Right kidney (tissue), 1 donor: Measurements from ENCODE around the gene THRB.

Source experiments
- DNase-seq: peaks from one replicate; pipeline ENCODE4 v3.0.0-alpha.2; 2016

THRB gene

DNA sequence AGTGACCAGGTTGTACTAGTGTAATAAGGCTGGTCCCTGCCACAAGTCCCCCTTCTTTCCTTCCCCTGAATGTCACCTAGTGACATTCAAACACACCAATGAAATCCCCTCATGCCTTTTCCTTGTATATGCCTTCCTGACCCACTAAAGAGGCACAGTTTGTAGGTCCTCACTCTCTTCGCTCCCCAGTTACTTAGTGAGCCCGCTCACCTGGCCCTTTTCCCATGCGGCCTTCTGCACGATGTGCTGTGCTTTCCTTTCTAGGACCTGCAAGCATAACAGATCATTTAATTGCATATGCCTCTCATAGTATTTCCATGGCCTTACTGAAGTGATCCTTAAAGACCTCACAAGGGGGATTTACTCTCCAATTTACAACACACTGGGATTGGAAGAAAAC is 146.3 kb downstream of the THRB start:
- DNase-seq = no peak

GRCh38 chr3:24344784-24345439 is 149.7 kb downstream of the THRB start:
- no peak for DNase-seq

DNA sequence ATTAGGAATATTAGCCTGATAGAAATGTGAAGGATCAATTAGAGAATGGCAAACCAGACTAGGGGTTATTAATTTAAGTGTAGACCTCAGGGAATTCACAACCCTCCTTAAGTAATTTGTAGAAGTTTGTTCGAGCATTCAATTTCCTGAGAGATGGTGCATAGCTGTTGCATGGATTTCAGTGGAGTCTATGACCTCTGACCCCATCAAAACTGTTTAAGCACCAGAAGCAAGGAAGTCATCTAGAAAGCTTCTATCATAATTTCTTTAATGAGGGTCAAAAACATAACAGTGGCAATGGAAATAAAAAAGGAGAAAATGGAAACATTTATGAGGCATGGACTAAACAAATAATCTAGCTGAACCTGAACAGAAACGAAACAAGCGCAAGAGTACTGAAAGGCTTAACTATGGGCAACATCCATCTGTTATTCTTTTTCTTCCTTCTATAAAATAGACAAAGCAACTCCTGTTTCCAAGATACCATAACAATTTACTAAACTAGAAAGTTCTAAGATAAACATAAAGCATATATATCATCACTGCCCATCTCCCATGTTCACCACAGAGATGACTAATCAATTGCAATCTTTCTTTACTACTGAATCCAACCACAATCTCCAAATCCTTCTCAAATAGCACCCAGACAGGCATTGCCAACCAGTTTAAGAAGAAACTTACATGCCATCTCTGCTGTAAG is 151.4 kb downstream of the THRB start:
- no peak for DNase-seq

DNA sequence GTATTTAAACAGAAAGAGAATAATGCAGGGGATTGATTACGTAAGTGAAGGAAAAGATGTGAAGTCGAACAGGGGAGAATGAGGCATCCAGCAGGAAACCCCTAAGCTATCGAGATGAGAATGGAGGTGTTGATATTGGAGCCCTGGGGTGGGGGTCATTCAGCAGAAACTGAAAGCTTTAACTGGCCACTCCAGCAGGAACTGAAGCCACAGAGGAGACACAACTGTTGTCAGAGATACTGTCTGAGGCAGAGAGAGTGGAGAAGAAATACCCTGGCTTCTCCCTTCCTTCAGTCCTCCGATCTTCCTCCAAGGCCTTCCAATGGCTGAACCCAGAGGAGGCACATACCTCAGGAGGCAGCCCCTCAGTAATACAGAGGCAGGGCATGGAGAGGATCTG is 152.4 kb downstream of the THRB start:
- no peak for DNase-seq

GRCh38 chr3:24341668-24342067 is 153.0 kb downstream of the THRB start:
- DNase-seq = no peak

- DNase-seq = no peak
Observed at GRCh38 chr3:24340966-24341365, 153.7 kb downstream of the THRB start.

- DNase-seq = no peak
Observed at GRCh38 chr3:24340161-24340560, 154.5 kb downstream of the THRB start.

DNA sequence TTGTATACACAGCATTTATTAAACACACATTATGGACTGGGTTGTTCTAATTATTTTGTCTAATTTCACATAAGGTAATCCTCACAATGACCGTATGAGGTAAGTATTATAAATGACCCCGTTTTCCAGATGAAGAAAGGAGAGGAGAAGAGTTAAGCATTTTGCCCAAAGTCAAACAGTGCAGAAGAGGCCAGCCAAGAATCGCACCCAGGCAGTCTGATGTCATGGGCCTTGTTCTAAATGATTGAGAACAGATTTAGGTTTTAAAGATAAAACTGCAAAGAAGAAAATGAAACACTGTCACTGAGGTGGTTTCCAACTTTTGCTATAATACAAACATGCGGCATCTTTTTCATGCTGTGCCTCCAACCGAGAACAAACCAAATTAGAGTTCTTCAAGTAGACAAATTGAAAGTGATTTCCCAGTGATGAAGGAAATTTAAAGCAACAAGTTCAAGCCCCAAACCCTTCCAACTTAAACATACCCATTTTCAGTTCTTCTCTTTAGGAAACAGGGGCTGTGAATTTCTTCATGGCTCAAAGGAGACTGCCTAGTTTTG is 155.3 kb downstream of the THRB start:
- DNase-seq = no peak

DNA sequence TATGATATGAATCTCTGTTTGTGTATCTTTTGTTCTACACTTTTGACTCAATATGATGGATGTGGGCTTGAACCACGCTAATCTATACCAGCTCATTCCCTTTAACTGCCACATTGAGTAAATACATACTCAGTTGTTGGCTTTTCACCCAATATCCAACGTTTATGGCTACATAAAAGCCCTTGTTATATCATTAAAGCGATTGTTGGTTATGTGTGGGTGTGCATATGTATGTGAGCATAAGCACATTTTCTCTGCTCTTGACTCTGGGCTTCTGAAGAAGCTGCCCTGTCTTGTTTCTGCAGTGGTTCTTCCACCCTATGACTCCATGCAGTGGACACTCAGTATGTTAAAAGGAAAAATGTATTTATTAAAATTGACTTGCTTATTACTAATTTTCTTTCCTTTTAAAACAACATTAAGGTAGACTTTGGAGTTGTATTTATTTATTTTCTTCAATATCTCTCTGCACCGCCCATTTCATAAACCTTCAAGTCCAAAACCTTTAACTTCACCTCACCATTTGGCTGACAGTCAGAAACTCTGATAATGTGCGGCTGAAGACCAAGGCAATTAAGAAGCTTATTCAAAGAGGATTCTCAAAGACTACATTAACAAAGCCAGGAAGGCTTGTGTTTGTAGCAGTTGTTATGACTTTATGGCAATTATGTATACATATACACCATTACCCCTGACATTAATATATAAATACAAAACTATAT is 156.1 kb downstream of the THRB start:
- DNase-seq = no peak

DNA sequence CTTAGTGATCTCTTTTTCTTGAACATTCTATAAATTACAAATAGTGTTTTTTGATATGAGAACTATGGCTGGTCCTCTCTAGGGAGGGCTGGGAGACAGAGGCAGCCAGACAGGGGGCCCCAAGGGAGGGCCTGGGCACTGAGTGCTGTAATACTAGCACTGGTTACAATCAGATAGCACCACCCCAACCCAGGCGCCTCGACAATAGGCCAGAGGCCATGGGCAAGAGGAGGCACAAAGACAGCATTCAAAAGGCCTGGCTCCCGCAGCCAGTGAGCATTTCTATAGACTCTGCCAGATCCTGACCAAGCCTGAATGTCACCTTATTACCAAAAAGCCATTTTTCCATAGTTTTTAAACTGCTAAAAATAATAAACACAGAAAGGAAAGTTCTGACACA is 158.5 kb downstream of the THRB start:
- DNase-seq = no peak

DNA sequence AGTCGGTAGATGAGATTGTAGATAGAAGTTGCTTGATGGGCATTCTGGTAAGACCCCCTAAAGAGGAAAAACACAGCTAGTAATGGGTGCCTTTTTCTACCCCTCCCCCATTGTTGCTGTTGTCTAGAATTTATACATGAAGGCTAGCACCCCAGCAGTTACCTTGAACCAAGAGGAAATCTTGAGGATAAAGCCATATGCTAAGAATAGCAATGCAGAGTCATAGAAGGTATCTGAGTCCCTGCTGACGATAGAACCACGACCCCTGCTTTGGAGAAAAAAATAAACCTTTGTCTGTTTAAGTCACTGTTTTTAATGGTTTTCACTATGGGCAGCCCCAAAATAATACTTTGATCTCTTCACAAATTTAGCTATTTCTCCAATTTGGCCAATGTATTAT is 162.6 kb downstream of the THRB start:
- DNase-seq = no peak

DNA sequence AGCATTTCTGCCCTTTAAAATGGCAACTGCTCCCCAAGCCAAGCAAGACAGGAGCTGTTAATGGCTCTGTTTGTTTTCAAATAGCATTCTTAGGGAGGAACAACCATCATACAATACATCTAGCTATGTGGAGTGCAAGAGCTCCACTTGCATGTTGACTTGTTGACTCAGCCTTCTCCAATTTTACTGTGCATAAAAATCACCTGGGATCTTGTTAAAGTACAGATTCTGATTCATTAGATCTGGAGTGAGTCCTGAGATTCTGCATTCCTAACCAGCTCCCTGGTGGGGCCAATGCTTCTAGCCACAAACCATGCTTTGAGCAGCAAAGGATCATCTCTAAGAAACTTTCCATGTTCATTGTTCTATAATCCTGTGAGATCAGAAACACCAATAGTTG is 171.4 kb downstream of the THRB start:
- no peak for DNase-seq

DNA sequence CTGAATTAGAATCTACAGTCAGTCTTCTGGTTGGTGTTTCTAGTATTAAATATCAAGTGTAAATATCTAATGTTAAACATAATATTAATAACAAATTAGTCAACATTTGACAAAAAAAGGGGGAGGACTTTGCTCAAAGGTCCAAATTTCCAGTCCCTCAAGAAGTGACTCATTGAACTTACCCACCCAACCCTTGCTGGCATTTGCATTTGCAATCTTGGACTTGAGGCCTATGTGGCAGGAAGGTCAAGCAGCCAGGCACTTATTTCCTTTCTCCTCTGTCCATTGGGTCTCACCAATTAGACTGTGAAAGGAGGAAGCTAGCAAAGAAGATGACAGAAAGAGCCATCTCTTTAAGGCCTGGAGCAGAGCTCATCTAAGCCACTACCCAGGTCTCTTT is 174.0 kb downstream of the THRB start:
- no peak for DNase-seq

GRCh38 chr3:24318677-24319287 is 175.9 kb downstream of the THRB start:
- DNase-seq = no peak

GRCh38 chr3:24316887-24317383 is 177.7 kb downstream of the THRB start:
- no peak for DNase-seq

- DNase-seq = no peak
Observed at GRCh38 chr3:24315971-24316370, 178.7 kb downstream of the THRB start.

- DNase-seq = no peak
Observed at GRCh38 chr3:24315356-24315755, 179.3 kb downstream of the THRB start.

DNA sequence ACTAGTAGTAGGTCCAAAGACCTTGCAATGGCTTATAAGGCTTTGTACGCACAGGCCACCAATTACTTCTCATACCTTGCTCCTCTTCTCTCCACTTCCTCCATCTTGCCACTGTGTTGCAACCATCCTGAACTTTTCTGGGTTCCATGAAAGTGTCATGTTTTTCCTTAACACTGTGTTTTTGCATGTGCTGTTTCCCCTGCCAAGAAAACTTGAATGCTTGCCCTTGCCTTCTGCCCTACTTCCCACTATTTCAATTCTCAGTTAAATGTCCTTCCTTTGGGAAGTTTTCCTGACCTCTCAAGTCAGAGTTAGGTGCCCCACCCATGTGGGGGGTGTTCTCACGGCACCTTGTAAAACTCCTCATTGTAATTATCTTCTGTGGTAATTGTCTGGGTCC is 182.8 kb downstream of the THRB start:
- no peak for DNase-seq

DNA sequence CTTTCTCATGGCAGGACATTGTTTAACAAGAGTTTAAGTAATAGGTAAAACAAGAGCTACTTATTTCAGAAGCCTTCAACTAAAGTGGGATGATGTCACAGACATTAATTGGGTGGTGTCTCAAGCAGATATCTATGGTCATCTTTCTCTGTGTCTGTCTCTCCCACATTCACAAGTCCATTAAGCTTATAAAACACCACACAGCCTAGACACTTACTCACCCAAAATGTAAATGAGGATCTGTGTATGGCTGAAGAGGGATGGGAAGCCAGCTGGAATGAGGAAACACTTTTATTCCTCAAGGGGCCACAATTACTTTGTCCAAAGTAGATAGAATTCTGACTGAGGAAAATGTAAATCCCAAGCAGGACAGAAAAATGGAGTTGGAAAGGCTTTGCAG is 183.8 kb downstream of the THRB start:
- DNase-seq = no peak

DNA sequence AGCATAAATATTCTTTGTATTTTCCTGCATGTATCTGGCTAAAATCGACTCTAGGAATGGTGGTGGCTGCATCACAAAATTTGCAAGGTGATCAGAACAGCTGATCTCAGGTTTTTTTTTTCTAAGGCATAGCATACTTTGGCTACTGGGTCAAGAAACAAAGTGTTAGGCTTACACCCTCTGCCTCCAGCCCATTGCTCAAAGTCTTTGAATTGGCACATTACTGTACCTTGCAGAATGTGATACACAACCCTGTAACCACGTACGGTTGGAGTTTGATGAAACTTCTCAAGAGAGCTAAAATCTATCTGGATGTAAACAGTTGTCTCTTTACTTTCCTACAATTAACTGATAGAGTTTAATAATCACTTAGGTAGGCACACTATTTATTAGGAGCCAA is 188.1 kb downstream of the THRB start:
- no peak for DNase-seq

- DNase-seq = no peak
Observed at GRCh38 chr3:24305795-24306467, 188.7 kb downstream of the THRB start.

- DNase-seq = no peak
Observed at GRCh38 chr3:24303057-24303754, 191.4 kb downstream of the THRB start.
